ENCODE results near the gene GAB2. TPM values are rescaled to one million over a fixed set of nuclear protein-coding genes. Genes with fewer than 3 reads are reported as not detected.
"Not testable (repeated sequence)": the region's sequence is repeated elsewhere in the genome, so short reads cannot be mapped to it uniquely, and the experiment has no call there.

Gene GAB2
- total RNA-seq, 3 donors from 2014 or later: 1.9 to 3.2 (median 3.2) TPM

- not testable (repeated sequence) for H3K4me1 Mint-ChIP-seq (ENCODE audit: low read depth); H3K27me3 Mint-ChIP-seq (ENCODE audit: low read depth); ATAC-seq; H3K9me3 Mint-ChIP-seq; H3K4me3 Mint-ChIP-seq; DNase-seq
- peaks cover 14% of the 10 kb centered on the region for H3K36me3 Mint-ChIP-seq (ENCODE audit: insufficient read depth)
These were observed 184.6 kb downstream of the GAB2 start for GRCh38 chr11:78233046-78233445.

GRCh38 chr11:78231962-78232501 lies 185.6 kb downstream of the GAB2 start:
- peaks cover 5% of the 10 kb centered on the region for H3K36me3 Mint-ChIP-seq (ENCODE audit: insufficient read depth)
- no peaks in the 10 kb centered on the region for H3K27me3 Mint-ChIP-seq (ENCODE audit: low read depth)
- DNase-seq (no peak), ATAC-seq (no peak)
- no peak overlapping the region for H3K4me3 Mint-ChIP-seq
- H3K9me3 Mint-ChIP-seq: no peaks in the 10 kb centered on the region
- H3K4me1 Mint-ChIP-seq (ENCODE audit: low read depth): peaks cover 3% of the 10 kb centered on the region

GRCh38 chr11:78230161-78230877 lies 187.3 kb downstream of the GAB2 start:
- Mint-ChIP-seq H3K27me3 (ENCODE audit: low read depth) (no peaks in the 10 kb centered on the region), H3K4me1 (ENCODE audit: low read depth) (peaks cover 3% of the 10 kb centered on the region), H3K9me3 (no peaks in the 10 kb centered on the region), H3K4me3 (no peak overlapping the region), H3K36me3 (ENCODE audit: insufficient read depth) (peaks cover 1% of the 10 kb centered on the region)
- DNase-seq (no peak), ATAC-seq (no peak)

GRCh38 chr11:78229106-78229505 lies 188.5 kb downstream of the GAB2 start:
- Mint-ChIP-seq H3K36me3 (ENCODE audit: insufficient read depth) (peaks cover 11% of the 10 kb centered on the region), H3K9me3 (no peaks in the 10 kb centered on the region), H3K27me3 (ENCODE audit: low read depth) (no peaks in the 10 kb centered on the region), H3K4me1 (ENCODE audit: low read depth) (peaks cover 5% of the 10 kb centered on the region), H3K4me3 (no peak overlapping the region)
- ATAC-seq (no peak), DNase-seq (no peak)

- H3K36me3 Mint-ChIP-seq (ENCODE audit: insufficient read depth): peaks cover 11% of the 10 kb centered on the region
- no peaks in the 10 kb centered on the region for H3K27me3 Mint-ChIP-seq (ENCODE audit: low read depth)
- DNase-seq: no peak
- H3K4me3 Mint-ChIP-seq: no peak overlapping the region
- no peaks in the 10 kb centered on the region for H3K9me3 Mint-ChIP-seq
- peaks cover 5% of the 10 kb centered on the region for H3K4me1 Mint-ChIP-seq (ENCODE audit: low read depth)
- no peak for ATAC-seq
These were observed 189.2 kb downstream of the GAB2 start for GRCh38 chr11:78228467-78228866.

GRCh38 chr11:78227921-78228320 lies 189.7 kb downstream of the GAB2 start:
- peaks cover 5% of the 10 kb centered on the region for H3K4me1 Mint-ChIP-seq (ENCODE audit: low read depth)
- H3K9me3 Mint-ChIP-seq: no peaks in the 10 kb centered on the region
- ATAC-seq (no peak), DNase-seq (no peak)
- peaks cover 11% of the 10 kb centered on the region for H3K36me3 Mint-ChIP-seq (ENCODE audit: insufficient read depth)
- H3K4me3 Mint-ChIP-seq: no peak overlapping the region
- H3K27me3 Mint-ChIP-seq (ENCODE audit: low read depth): no peaks in the 10 kb centered on the region

- no peak overlapping the region for H3K4me3 Mint-ChIP-seq
- peaks cover 5% of the 10 kb centered on the region for H3K4me1 Mint-ChIP-seq (ENCODE audit: low read depth)
- DNase-seq (no peak), ATAC-seq (peak; percentile 32 to 46)
- peaks cover 11% of the 10 kb centered on the region for H3K36me3 Mint-ChIP-seq (ENCODE audit: insufficient read depth)
- no peaks in the 10 kb centered on the region for H3K9me3 Mint-ChIP-seq
- no peaks in the 10 kb centered on the region for H3K27me3 Mint-ChIP-seq (ENCODE audit: low read depth)
These were observed 190.6 kb downstream of the GAB2 start for GRCh38 chr11:78226684-78227680.

GRCh38 chr11:78224906-78225420 lies 192.7 kb downstream of the GAB2 start:
- DNase-seq (no peak), ATAC-seq (no peak)
- H3K4me1 Mint-ChIP-seq (ENCODE audit: low read depth): peaks cover 1% of the 10 kb centered on the region
- no peak overlapping the region for H3K4me3 Mint-ChIP-seq
- H3K9me3 Mint-ChIP-seq: no peaks in the 10 kb centered on the region
- H3K27me3 Mint-ChIP-seq (ENCODE audit: low read depth): no peaks in the 10 kb centered on the region
- peaks cover 18% of the 10 kb centered on the region for H3K36me3 Mint-ChIP-seq (ENCODE audit: insufficient read depth)

GRCh38 chr11:78224506-78224905 lies 193.1 kb downstream of the GAB2 start:
- DNase-seq (no peak), ATAC-seq (no peak)
- H3K9me3 Mint-ChIP-seq: no peaks in the 10 kb centered on the region
- H3K4me1 Mint-ChIP-seq (ENCODE audit: low read depth): peaks cover 1% of the 10 kb centered on the region
- H3K27me3 Mint-ChIP-seq (ENCODE audit: low read depth): no peaks in the 10 kb centered on the region
- H3K4me3 Mint-ChIP-seq: no peak overlapping the region
- peaks cover 18% of the 10 kb centered on the region for H3K36me3 Mint-ChIP-seq (ENCODE audit: insufficient read depth)

- Mint-ChIP-seq H3K4me3 (no peak overlapping the region), H3K4me1 (ENCODE audit: low read depth) (peaks cover 1% of the 10 kb centered on the region), H3K9me3 (no peaks in the 10 kb centered on the region), H3K36me3 (ENCODE audit: insufficient read depth) (peaks cover 18% of the 10 kb centered on the region), H3K27me3 (ENCODE audit: low read depth) (no peaks in the 10 kb centered on the region)
- DNase-seq (no peak), ATAC-seq (no peak)
These were observed 194.2 kb downstream of the GAB2 start for GRCh38 chr11:78223320-78223954.

GRCh38 chr11:78222726-78223125 lies 194.9 kb downstream of the GAB2 start:
- not testable (repeated sequence) for H3K27me3 Mint-ChIP-seq (ENCODE audit: low read depth); DNase-seq; H3K9me3 Mint-ChIP-seq; H3K4me3 Mint-ChIP-seq; H3K4me1 Mint-ChIP-seq (ENCODE audit: low read depth); ATAC-seq
- peaks cover 21% of the 10 kb centered on the region for H3K36me3 Mint-ChIP-seq (ENCODE audit: insufficient read depth)

- Mint-ChIP-seq H3K27me3 (ENCODE audit: low read depth) (no peaks in the 10 kb centered on the region), H3K4me1 (ENCODE audit: low read depth) (peaks cover 1% of the 10 kb centered on the region), H3K9me3 (no peaks in the 10 kb centered on the region), H3K36me3 (ENCODE audit: insufficient read depth) (peaks cover 23% of the 10 kb centered on the region), H3K4me3 (no peak overlapping the region)
- ATAC-seq: no peak
- DNase-seq: no peak
These were observed 196.0 kb downstream of the GAB2 start for GRCh38 chr11:78221396-78222315.
